GM23338 (cell line): ENCODE results near the gene MCTP1. TPM values are rescaled to one million over a fixed set of nuclear protein-coding genes. Genes with fewer than 3 reads are reported as not detected.

Source experiments
- ATAC-seq: fragments of 200-7000 bp; cut with Tn5 transposase; 3 replicates; pipeline ENCODE4 v1.9.1; 2020
- DNase-seq: peaks from one replicate; pipeline ENCODE4 v3.0.0-alpha.2; 2015; ENCODE audit warnings: low spot score
- H2AFZ ChIP-seq: fragments of 200-600 bp; sonication (generic); 2 replicates; pipeline ENCODE4 v1.8.0; 2016; ENCODE audit warnings: antibody characterized with exemption, mild to moderate bottlenecking, moderate library complexity
- H3F3A ChIP-seq: fragments of 200-600 bp; sonication (generic); replicated peaks from 2 replicates; pipeline ENCODE4 v1.8.0; 2017; ENCODE audit warnings: antibody characterized with exemption, mixed run types, low read depth
- H3K27ac ChIP-seq: fragments of 200-600 bp; sonication (generic); 2 replicates; pipeline ENCODE4 v1.6.1; 2016; ENCODE audit warnings: low read depth
- H3K27me3 ChIP-seq: fragments of 200-600 bp; sonication (generic); 2 replicates; pipeline ENCODE4 v1.8.0; 2016; ENCODE audit warnings: mild to moderate bottlenecking, mixed run types, moderate library complexity; ENCODE audit not compliant: insufficient read depth
- H3K36me3 ChIP-seq: fragments of 200-600 bp; sonication (generic); 2 replicates; pipeline ENCODE4 v1.8.0; 2016; ENCODE audit warnings: mild to moderate bottlenecking; ENCODE audit not compliant: insufficient read depth
- H3K4me1 ChIP-seq: fragments of 200-600 bp; sonication (generic); 2 replicates; pipeline ENCODE4 v1.8.0; 2016; ENCODE audit warnings: mild to moderate bottlenecking, moderate library complexity; ENCODE audit not compliant: insufficient read depth
- H3K4me2 ChIP-seq: fragments of 200-600 bp; sonication (generic); 2 replicates; pipeline ENCODE4 v1.7.1; 2017; ENCODE audit warnings: mixed run types
- H3K4me3 ChIP-seq: fragments of 200-600 bp; sonication (generic); 2 replicates; pipeline ENCODE4 v1.6.1; 2016; ENCODE audit warnings: mixed run types
- H3K79me2 ChIP-seq: fragments of 200-600 bp; sonication (generic); replicated peaks from 2 replicates; pipeline ENCODE4 v1.8.0; 2017; ENCODE audit warnings: mild to moderate bottlenecking; ENCODE audit not compliant: insufficient read depth
- H3K9me2 ChIP-seq: fragments of 200-600 bp; sonication (generic); 2 replicates; pipeline ENCODE4 v1.8.0; 2017; ENCODE audit not compliant: insufficient read depth
- H4K20me1 ChIP-seq: fragments of 200-600 bp; sonication (generic); replicated peaks from 2 replicates; pipeline ENCODE4 v1.8.0; 2017; ENCODE audit warnings: mild to moderate bottlenecking; ENCODE audit not compliant: insufficient read depth
- H3K27ac Mint-ChIP-seq: 2 replicates; pipeline ENCODE4 v1.8.0; 2020; ENCODE audit warnings: inconsistent platforms, mild to moderate bottlenecking, moderate library complexity, mixed read lengths
- H3K27me3 Mint-ChIP-seq: 3 replicates; pipeline ENCODE4 v1.8.0; 2022; ENCODE audit warnings: low read depth, mild to moderate bottlenecking, moderate library complexity, mixed read lengths, inconsistent platforms; ENCODE audit not compliant: insufficient read depth, poor library complexity
- H3K36me3 Mint-ChIP-seq: 3 replicates; pipeline ENCODE4 v1.8.0; 2021; ENCODE audit warnings: low read depth, mild to moderate bottlenecking, inconsistent platforms, moderate library complexity, mixed read lengths
- H3K4me1 Mint-ChIP-seq: 3 replicates; pipeline ENCODE4 v1.8.0; 2020; ENCODE audit warnings: mild to moderate bottlenecking, inconsistent platforms, mixed read lengths
- H3K4me3 Mint-ChIP-seq: 3 replicates; pipeline ENCODE4 v1.8.0; 2021; ENCODE audit warnings: moderate library complexity, mild to moderate bottlenecking, inconsistent platforms, mixed read lengths
- H3K9me3 Mint-ChIP-seq: 3 replicates; pipeline ENCODE4 v1.8.0; 2020; ENCODE audit warnings: moderate library complexity, mild to moderate bottlenecking, inconsistent platforms, mixed read lengths
- CREB1 ChIP-seq: fragments of 250-450 bp; sonication (Bioruptor Pico); IDR thresholded peaks from 2 replicates; pipeline ENCODE4 v1.5.0; 2020; ENCODE audit warnings: low read depth, mild to moderate bottlenecking, moderate library complexity
- EZH2 ChIP-seq: fragments of 200-600 bp; sonication (generic); IDR thresholded peaks from one replicate; pipeline ENCODE4 v1.8.0; 2017; ENCODE audit warnings: antibody characterized with exemption, mild to moderate bottlenecking, low read depth; ENCODE audit not compliant: unreplicated experiment
- EZH2phosphoT487 ChIP-seq: fragments of 200-600 bp; sonication (generic); IDR thresholded peaks from one replicate; pipeline ENCODE4 v1.8.1; 2018; ENCODE audit warnings: antibody characterized with exemption; ENCODE audit not compliant: unreplicated experiment
- JUNB ChIP-seq: IDR thresholded peaks from one replicate; pipeline ENCODE4 v1.6.1; 2016; ENCODE audit warnings: antibody characterized with exemption; ENCODE audit not compliant: unreplicated experiment
- NANOG ChIP-seq: IDR thresholded peaks from 2 replicates; pipeline ENCODE4 v1.6.1; 2016; ENCODE audit warnings: antibody characterized with exemption, borderline replicate concordance
- POLR2AphosphoS5 ChIP-seq: IDR thresholded peaks from 2 replicates; pipeline ENCODE4 v1.6.1; 2016; ENCODE audit warnings: antibody characterized with exemption, low read depth
- REST ChIP-seq: IDR thresholded peaks from one replicate; pipeline ENCODE4 v1.6.1; 2018; ENCODE audit warnings: antibody characterized with exemption; ENCODE audit not compliant: unreplicated experiment
- STAT1 ChIP-seq: IDR thresholded peaks from one replicate; pipeline ENCODE4 v1.6.1; 2016; ENCODE audit warnings: antibody characterized with exemption; ENCODE audit not compliant: unreplicated experiment
- ZNF114 ChIP-seq: fragments of 250-450 bp; sonication (Bioruptor Pico); IDR thresholded peaks from 2 replicates; pipeline ENCODE4 v1.5.0; 2020; ENCODE audit warnings: mild to moderate bottlenecking, moderate library complexity
- ZNF331 ChIP-seq: fragments of 250-450 bp; sonication (Bioruptor Pico); IDR thresholded peaks from 2 replicates; pipeline ENCODE4 v1.5.0; 2020; ENCODE audit warnings: low read depth, mild to moderate bottlenecking, moderate library complexity
- ZNF462 ChIP-seq: fragments of 250-450 bp; sonication (Bioruptor Pico); IDR thresholded peaks from 2 replicates; pipeline ENCODE4 v1.5.0; 2020; ENCODE audit warnings: mild to moderate bottlenecking, moderate library complexity
- polyA plus RNA-seq: library from polyadenylated mRNA; unstranded; fragments of >200 nt; fragmentation: Nextera tagmentation; extraction: Ambion mirVana; gene quantifications from 2 replicates; pipeline ENCODE4 v1.2.1, GENCODE V29; 2016
- total RNA-seq: library from RNA; depleted of rRNA; stranded (reverse); fragments of >200 nt; shearing (Covaris generic); gene quantifications from 2 replicates; pipeline ENCODE4 v1.2.3, GENCODE V29; 2014
- TF ChIP-seq, protein P1 (sequence below): IDR thresholded peaks from 2 replicates; pipeline ENCODE4 v1.6.1; 2016; ENCODE audit warnings: antibody characterized with exemption
- TF ChIP-seq, protein P2 (sequence below), 2 experiments: fragments of 200-600 bp in 1 of 2; sonication (generic) in 1 of 2; conservative IDR thresholded peaks; 2 replicates each; pipeline versions ENCODE4 v1.5.1 to v1.6.1; 2016 to 2017; ENCODE audit warnings: antibody characterized with exemption in 2 of 2, low read depth in 2 of 2, mild to moderate bottlenecking in 2 of 2, moderate library complexity in 1 of 2

Gene MCTP1
- total and polyA plus RNA-seq, 2 experiments from 2014 or later, result 3.7 to 4.2 TPM

DNA sequence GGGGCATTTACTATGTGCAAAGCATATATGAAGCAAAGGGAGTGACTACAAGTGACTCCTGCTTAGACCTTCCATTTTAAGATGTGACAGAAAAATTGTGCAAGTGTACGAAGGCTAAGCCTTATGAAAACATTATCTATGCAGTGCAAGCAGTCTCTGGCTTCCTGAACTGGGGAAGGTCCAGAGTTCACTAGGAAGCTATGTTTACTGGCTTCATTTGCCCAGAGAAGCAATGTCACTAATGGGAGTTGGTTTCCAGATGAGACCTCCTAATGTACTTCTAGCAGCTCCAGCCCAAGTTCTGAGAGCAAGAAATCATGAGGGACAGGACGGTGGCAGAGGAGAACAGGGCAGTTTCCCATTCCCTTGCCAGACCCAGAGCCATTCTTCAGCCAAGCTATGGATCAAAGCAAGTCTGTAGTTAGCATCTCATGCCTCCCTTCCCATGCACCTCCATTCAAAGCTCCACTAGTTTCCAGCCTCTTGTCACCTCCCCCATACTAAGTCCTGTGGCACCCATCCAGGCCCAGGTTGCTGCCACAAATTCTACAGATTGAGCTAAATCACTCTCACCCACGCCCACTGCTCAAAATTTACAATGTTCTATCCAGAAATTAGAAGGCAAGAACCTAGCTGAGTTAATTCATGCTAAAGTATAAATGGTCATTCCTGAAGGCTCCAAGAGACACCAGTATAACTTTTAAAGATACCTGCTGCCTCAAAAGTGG, 21.8 kb downstream of the MCTP1 start:
- Histone ChIP-seq H3F3A (no peaks in the 10 kb centered on the region), H4K20me1 (no peaks in the 10 kb centered on the region), H3K4me2 (no peak overlapping the region), H3K27me3 (no peaks in the 10 kb centered on the region), H3K9me2 (peaks cover 7% of the 10 kb centered on the region; the same call in 1 of the 2 replicates), H3K79me2 (no peaks in the 10 kb centered on the region; the same call in 1 of the 2 replicates), H3K36me3 (0 out of 2 replicates have a peak, but pooled peaks cover 2% of the 10 kb centered on the region), H3K4me1 (no peaks in the 10 kb centered on the region), H3K4me3 (no peak overlapping the region), H3K27ac (no peak overlapping the region), H2AFZ (no peak overlapping the region)
- Mint-ChIP-seq H3K4me1 (peaks cover 6% of the 10 kb centered on the region; the same call in 2 of the 3 replicates), H3K9me3 (no peaks in the 10 kb centered on the region; the same call in 2 of the 3 replicates), H3K4me3 (no peak overlapping the region), H3K27me3 (peaks cover 5% of the 10 kb centered on the region), H3K27ac (no peak overlapping the region), H3K36me3 (no peaks in the 10 kb centered on the region)
- DNase-seq (no peak), ATAC-seq (no peak)
- TF ChIP-seq POLR2AphosphoS5 (no peak), EZH2phosphoT487 (no peak), NANOG (no peak), STAT1 (no peak), EZH2 (no peak), REST (no peak), ZNF462 (no peak), JUNB (no peak), CREB1 (CRISPR knock-in tag) (no peak), ZNF331 (no peak), ZNF114 (CRISPR knock-in tag) (no peak)
- TF ChIP-seq, protein P1, sequence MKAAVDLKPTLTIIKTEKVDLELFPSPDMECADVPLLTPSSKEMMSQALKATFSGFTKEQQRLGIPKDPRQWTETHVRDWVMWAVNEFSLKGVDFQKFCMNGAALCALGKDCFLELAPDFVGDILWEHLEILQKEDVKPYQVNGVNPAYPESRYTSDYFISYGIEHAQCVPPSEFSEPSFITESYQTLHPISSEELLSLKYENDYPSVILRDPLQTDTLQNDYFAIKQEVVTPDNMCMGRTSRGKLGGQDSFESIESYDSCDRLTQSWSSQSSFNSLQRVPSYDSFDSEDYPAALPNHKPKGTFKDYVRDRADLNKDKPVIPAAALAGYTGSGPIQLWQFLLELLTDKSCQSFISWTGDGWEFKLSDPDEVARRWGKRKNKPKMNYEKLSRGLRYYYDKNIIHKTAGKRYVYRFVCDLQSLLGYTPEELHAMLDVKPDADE, result no peak
- TF ChIP-seq, protein P2, sequence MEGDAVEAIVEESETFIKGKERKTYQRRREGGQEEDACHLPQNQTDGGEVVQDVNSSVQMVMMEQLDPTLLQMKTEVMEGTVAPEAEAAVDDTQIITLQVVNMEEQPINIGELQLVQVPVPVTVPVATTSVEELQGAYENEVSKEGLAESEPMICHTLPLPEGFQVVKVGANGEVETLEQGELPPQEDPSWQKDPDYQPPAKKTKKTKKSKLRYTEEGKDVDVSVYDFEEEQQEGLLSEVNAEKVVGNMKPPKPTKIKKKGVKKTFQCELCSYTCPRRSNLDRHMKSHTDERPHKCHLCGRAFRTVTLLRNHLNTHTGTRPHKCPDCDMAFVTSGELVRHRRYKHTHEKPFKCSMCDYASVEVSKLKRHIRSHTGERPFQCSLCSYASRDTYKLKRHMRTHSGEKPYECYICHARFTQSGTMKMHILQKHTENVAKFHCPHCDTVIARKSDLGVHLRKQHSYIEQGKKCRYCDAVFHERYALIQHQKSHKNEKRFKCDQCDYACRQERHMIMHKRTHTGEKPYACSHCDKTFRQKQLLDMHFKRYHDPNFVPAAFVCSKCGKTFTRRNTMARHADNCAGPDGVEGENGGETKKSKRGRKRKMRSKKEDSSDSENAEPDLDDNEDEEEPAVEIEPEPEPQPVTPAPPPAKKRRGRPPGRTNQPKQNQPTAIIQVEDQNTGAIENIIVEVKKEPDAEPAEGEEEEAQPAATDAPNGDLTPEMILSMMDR (conservative IDR thresholded peaks at IDR 0.05; ENCODE audit: low read depth in 2 of 2), result no peak
